ENCODE data around the gene DNM3. TPM values are rescaled to one million over a fixed set of nuclear protein-coding genes. Genes with fewer than 3 reads are reported as not detected.

Gene DNM3
- total and polyA plus RNA-seq, 5 experiments from 2014 or later: 0.36 to 2.3 (median 0.41) TPM

- no peak overlapping the region for H3K27ac Mint-ChIP-seq
- no peaks in the 10 kb centered on the region for H3K36me3 Mint-ChIP-seq
- H3K4me3 Mint-ChIP-seq: no peak overlapping the region
- H3K4me1 Mint-ChIP-seq: peaks cover 0 to 2% (median 0%) of the 10 kb centered on the region in 4 donors
- POLR2A ChIA-PET: no interaction called here
- H3K27me3 Mint-ChIP-seq: no peaks in the 10 kb centered on the region
- no peaks in the 10 kb centered on the region for H3K9me3 Mint-ChIP-seq
- DNase-seq: no peak
- ATAC-seq: no peak
Observed at GRCh38 chr1:172272087-172272486, 430.8 kb downstream of the DNM3 start.

DNA sequence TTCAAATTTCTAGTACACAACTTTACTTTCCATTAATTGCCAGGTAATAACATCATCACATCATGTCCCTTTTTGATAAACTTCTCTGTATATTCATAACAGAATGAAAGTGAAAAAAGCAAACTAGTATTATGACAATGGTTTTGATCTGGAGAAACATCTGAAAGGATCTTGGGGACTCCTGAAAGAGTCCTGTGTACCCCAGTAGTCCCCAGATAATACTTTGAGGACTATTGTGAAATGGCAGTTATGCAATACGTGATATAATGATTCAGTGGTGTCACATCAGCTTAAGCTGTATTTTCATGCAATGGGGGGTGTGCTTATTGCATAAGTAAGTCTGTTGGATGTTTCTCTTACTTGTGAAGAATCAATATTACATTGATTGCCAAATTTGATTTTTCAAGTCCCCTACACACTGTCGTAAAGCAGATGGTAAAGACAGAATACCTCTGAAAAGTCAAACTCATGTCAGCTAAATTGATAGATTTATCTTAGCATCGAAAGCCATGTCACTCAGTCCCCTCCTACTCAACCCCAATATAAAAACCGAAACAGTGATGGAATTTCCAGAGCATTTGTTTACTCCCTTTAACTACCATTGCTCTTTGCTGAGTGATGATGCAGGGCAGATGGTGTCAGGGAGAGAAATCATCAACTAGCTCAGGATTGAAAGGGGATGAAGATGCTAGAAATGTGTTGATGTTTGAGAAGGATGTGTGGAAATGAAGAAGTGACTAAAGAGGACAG lies 432.5 kb downstream of the DNM3 start:
- Mint-ChIP-seq H3K9me3 (no peaks in the 10 kb centered on the region), H3K27me3 (no peaks in the 10 kb centered on the region), H3K4me1 (peaks cover 0 to 2% (median 0%) of the 10 kb centered on the region in 4 donors), H3K27ac (no peak overlapping the region), H3K4me3 (no peak overlapping the region), H3K36me3 (no peaks in the 10 kb centered on the region)
- no peak for ATAC-seq
- DNase-seq: no peak
- POLR2A ChIA-PET: no interaction called here

- POLR2A ChIA-PET: no interaction called here
- H3K36me3 Mint-ChIP-seq: no peaks in the 10 kb centered on the region
- no peak overlapping the region for H3K4me3 Mint-ChIP-seq
- ATAC-seq: no peak
- no peak overlapping the region for H3K27ac Mint-ChIP-seq
- DNase-seq: no peak
- peaks cover 0 to 2% (median 0%) of the 10 kb centered on the region in 4 donors for H3K4me1 Mint-ChIP-seq
- no peaks in the 10 kb centered on the region for H3K27me3 Mint-ChIP-seq
- no peaks in the 10 kb centered on the region for H3K9me3 Mint-ChIP-seq
Observed at GRCh38 chr1:172275478-172275877, 434.2 kb downstream of the DNM3 start.

- Mint-ChIP-seq H3K27ac (no peak overlapping the region), H3K36me3 (no peaks in the 10 kb centered on the region), H3K27me3 (no peaks in the 10 kb centered on the region), H3K4me3 (no peak overlapping the region), H3K9me3 (no peaks in the 10 kb centered on the region), H3K4me1 (peaks cover 0 to 2% (median 0%) of the 10 kb centered on the region in 4 donors)
- DNase-seq (no peak), ATAC-seq (no peak)
- POLR2A ChIA-PET: no interaction called here
Observed at GRCh38 chr1:172276120-172276818, 435.0 kb downstream of the DNM3 start.

DNA sequence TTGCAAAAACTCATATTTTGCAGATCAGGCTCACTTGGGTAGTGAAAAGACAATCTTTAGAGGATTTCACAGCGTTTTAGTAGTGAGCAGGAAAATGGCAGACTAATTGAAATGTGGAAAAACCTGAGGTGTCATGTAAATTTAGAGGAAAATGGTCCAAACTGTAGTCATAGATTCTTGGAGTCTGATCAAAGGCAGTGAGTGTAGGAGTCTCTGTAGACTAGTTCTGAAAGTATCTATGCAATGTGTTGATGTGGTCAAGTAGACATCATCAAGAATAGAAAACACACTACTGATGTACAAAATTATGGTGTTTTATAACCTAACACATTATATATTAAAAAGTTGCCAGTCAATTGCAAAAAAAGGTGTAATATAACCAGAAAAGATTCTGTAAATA lies 436.0 kb downstream of the DNM3 start:
- no peaks in the 10 kb centered on the region for H3K36me3 Mint-ChIP-seq

GRCh38 chr1:172277989-172278388 lies 436.7 kb downstream of the DNM3 start:
- H3K4me3 Mint-ChIP-seq: no peak overlapping the region
- POLR2A ChIA-PET: no interaction called here
- H3K4me1 Mint-ChIP-seq: peaks cover 0 to 2% (median 0%) of the 10 kb centered on the region in 4 donors
- no peak overlapping the region for H3K27ac Mint-ChIP-seq
- DNase-seq: no peak
- ATAC-seq: no peak
- no peaks in the 10 kb centered on the region for H3K9me3 Mint-ChIP-seq
- H3K36me3 Mint-ChIP-seq: no peaks in the 10 kb centered on the region
- no peaks in the 10 kb centered on the region for H3K27me3 Mint-ChIP-seq

More for the DNA sequence above, 436.0 kb downstream of the DNM3 start:
- Mint-ChIP-seq H3K4me1 (peaks cover 0 to 2% (median 0%) of the 10 kb centered on the region in 4 donors), H3K4me3 (no peak overlapping the region), H3K27me3 (no peaks in the 10 kb centered on the region), H3K27ac (no peak overlapping the region), H3K9me3 (no peaks in the 10 kb centered on the region)
- POLR2A ChIA-PET: no interaction called here
- DNase-seq (no peak), ATAC-seq (no peak)

GRCh38 chr1:172278478-172278877 lies 437.2 kb downstream of the DNM3 start:
- DNase-seq: no peak
- H3K4me1 Mint-ChIP-seq: peaks cover 0 to 2% (median 0%) of the 10 kb centered on the region in 4 donors

DNA sequence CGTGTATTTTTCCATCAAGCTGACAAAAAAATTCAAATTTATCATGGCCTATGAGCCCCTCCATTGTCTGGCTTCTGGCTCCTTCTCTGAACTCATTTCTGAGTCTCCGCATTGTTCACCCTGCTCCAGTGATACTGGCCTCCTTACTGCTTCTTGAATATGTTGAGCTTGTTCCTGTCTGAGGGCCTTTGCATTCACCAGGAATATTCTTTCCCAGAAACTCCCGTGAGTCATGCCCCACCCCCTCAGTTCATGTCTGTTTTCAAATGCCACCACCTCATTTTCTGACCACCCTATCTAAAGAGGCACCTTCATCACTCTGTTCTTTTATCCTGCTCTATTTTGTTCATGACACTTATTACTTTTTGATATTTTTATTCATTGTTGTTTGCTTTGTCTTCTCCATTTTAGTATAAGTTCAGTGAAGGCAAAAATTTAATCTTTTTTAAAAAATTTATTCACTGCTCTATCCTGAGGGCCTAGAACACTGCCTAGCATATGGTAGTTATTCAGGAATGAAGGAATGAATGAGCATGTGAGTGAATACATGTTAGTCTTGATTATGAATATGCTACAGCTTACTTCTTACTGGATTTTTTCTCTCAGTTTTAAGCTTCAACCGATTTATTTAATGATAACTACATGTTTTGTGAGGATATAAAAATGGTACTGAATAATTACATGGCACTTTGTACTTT lies 438.8 kb downstream of the DNM3 start:
- DNase-seq (no peak), ATAC-seq (no peak)
- H3K4me3 Mint-ChIP-seq: no peak overlapping the region
- H3K36me3 Mint-ChIP-seq: no peaks in the 10 kb centered on the region
- no peaks in the 10 kb centered on the region for H3K9me3 Mint-ChIP-seq
- no peaks in the 10 kb centered on the region for H3K27me3 Mint-ChIP-seq
- no peaks in the 10 kb centered on the region for H3K4me1 Mint-ChIP-seq
- no peak overlapping the region for H3K27ac Mint-ChIP-seq
- POLR2A ChIA-PET: no interaction called here

More at GRCh38 chr1:172278478-172278877, 437.2 kb downstream of the DNM3 start:
- H3K27me3 Mint-ChIP-seq: no peaks in the 10 kb centered on the region
- POLR2A ChIA-PET: no interaction called here
- H3K4me3 Mint-ChIP-seq: no peak overlapping the region
- no peaks in the 10 kb centered on the region for H3K9me3 Mint-ChIP-seq
- no peak overlapping the region for H3K27ac Mint-ChIP-seq
- H3K36me3 Mint-ChIP-seq: no peaks in the 10 kb centered on the region
- ATAC-seq: no peak

GRCh38 chr1:172283766-172284165 lies 442.5 kb downstream of the DNM3 start:
- no peak overlapping the region for H3K4me3 Mint-ChIP-seq
- POLR2A ChIA-PET: no interaction called here
- no peak overlapping the region for H3K27ac Mint-ChIP-seq
- H3K27me3 Mint-ChIP-seq: no peaks in the 10 kb centered on the region
- no peak for ATAC-seq
- DNase-seq: no peak
- H3K36me3 Mint-ChIP-seq: no peaks in the 10 kb centered on the region
- H3K9me3 Mint-ChIP-seq: no peaks in the 10 kb centered on the region
- H3K4me1 Mint-ChIP-seq: no peaks in the 10 kb centered on the region

GRCh38 chr1:172286629-172287076 lies 445.4 kb downstream of the DNM3 start:
- DNase-seq: no peak
- Mint-ChIP-seq H3K36me3 (no peaks in the 10 kb centered on the region), H3K4me1 (no peaks in the 10 kb centered on the region), H3K4me3 (no peak overlapping the region), H3K27ac (no peak overlapping the region), H3K9me3 (no peaks in the 10 kb centered on the region), H3K27me3 (no peaks in the 10 kb centered on the region)
- POLR2A ChIA-PET: no interaction called here
- no peak for ATAC-seq

DNA sequence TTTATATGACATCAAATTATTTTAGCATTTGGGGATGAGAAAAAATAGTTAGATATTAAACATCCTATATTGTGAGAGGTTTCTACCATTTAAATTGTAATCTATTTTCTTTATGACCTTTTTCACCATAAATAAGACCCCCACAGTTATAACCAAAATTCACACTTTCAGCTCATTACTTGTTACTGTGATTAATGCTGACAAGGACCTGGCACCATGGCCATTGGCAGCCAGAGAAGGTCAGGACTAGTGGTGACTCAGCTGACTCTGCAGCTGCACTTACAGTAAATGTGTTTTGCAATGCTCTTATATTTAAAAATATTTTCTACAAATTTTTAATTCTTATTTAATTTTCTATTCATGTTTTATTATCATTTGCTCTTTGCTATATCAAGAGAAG lies 445.9 kb downstream of the DNM3 start:
- no peaks in the 10 kb centered on the region for H3K9me3 Mint-ChIP-seq
- no peak for ATAC-seq
- H3K27me3 Mint-ChIP-seq: no peaks in the 10 kb centered on the region
- POLR2A ChIA-PET: no interaction called here
- no peak for DNase-seq
- no peaks in the 10 kb centered on the region for H3K36me3 Mint-ChIP-seq
- H3K4me3 Mint-ChIP-seq: no peak overlapping the region
- no peaks in the 10 kb centered on the region for H3K4me1 Mint-ChIP-seq
- H3K27ac Mint-ChIP-seq: no peak overlapping the region

- POLR2A ChIA-PET: no interaction called here
- no peak for DNase-seq
- Mint-ChIP-seq H3K9me3 (no peaks in the 10 kb centered on the region), H3K36me3 (no peaks in the 10 kb centered on the region), H3K4me3 (no peak overlapping the region), H3K27me3 (no peaks in the 10 kb centered on the region), H3K4me1 (no peaks in the 10 kb centered on the region), H3K27ac (no peak overlapping the region)
- ATAC-seq: no peak
Observed at GRCh38 chr1:172288581-172288980, 447.3 kb downstream of the DNM3 start.

DNA sequence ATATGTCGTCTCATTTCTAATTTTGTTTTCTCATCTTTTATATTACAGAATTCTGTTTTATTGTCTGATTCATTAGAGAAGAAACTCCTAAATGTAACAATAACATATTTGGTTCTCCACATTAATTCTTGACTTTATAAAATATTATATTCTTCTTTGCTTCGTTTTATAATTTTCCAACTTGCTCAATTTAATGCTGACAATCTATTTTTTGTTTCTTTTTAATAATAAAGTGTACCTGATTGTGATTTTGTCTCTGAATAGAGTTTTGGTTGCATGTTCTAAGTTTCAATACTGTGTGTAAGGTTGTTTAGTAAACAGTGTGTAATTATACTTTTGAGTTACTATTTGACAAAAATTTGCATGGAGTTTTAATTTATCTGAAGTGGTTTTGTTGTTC lies 448.1 kb downstream of the DNM3 start:
- Mint-ChIP-seq H3K27ac (no peak overlapping the region), H3K27me3 (no peaks in the 10 kb centered on the region), H3K36me3 (no peaks in the 10 kb centered on the region), H3K4me1 (no peaks in the 10 kb centered on the region), H3K4me3 (no peak overlapping the region), H3K9me3 (no peaks in the 10 kb centered on the region)
- POLR2A ChIA-PET: no interaction called here
- no peak for ATAC-seq
- no peak for DNase-seq
